ENCODE results near the gene WWOX.

DNA sequence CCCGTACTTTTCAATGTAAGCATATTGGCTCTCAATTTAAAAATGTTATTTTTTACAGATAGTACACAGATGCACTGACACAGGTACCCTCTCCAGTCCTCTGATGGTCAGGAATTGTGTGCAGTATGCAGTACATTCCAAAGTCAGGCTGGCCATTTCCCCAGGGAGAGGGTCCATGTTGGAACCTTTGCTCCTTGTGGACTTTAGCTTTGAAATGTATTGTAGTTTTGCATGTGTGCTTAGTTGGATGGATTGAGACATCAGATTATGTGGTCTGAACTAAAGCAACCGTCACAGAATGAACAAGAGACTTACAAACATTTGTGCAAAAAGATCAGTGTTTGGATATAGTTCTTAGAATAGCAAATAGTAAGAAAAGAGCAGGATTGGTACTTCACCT is 381.1 kb downstream of the WWOX start:
- TF ChIP-seq, protein P1, sequence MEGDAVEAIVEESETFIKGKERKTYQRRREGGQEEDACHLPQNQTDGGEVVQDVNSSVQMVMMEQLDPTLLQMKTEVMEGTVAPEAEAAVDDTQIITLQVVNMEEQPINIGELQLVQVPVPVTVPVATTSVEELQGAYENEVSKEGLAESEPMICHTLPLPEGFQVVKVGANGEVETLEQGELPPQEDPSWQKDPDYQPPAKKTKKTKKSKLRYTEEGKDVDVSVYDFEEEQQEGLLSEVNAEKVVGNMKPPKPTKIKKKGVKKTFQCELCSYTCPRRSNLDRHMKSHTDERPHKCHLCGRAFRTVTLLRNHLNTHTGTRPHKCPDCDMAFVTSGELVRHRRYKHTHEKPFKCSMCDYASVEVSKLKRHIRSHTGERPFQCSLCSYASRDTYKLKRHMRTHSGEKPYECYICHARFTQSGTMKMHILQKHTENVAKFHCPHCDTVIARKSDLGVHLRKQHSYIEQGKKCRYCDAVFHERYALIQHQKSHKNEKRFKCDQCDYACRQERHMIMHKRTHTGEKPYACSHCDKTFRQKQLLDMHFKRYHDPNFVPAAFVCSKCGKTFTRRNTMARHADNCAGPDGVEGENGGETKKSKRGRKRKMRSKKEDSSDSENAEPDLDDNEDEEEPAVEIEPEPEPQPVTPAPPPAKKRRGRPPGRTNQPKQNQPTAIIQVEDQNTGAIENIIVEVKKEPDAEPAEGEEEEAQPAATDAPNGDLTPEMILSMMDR (conservative IDR thresholded peaks at IDR 0.05), result no peak
- no peak for TF ChIP-seq EZH2 (IDR thresholded peaks at IDR 0.05; ENCODE audit: low read depth)

Data from PC-9 (cell line).